Esophagus muscularis mucosa (tissue), 4 donors: ENCODE measurements around the gene TEX101. TPM values are rescaled to one million over a fixed set of nuclear protein-coding genes. Genes with fewer than 3 reads are reported as not detected.
"Not testable (repeated sequence)": the region's sequence is repeated elsewhere in the genome, so short reads cannot be mapped to it uniquely, and the experiment has no call there.

ENCODE experiments used
- DNase-seq: peaks from one replicate; pipeline ENCODE4 v3.0.0-alpha.2; 2017; ENCODE audit errors: extremely low spot score
- H3K27ac ChIP-seq, 4 donors: fragments of 200-600 bp; sonication (generic); replicated peaks in 1 of 4; 1 replicate in 3 of 4; 2 replicates in 1 of 4; pipeline ENCODE4 v1.5.1; 2016 to 2019; ENCODE audit warnings: mild to moderate bottlenecking in 1 of 4
- H3K27me3 ChIP-seq, 4 donors: fragments of 200-600 bp; sonication (generic); one replicate each; pipeline versions ENCODE4 v1.5.1 to v1.6.0; 2016 to 2019
- H3K36me3 ChIP-seq, 4 donors: fragments of 200-600 bp; sonication (generic); one replicate each; pipeline ENCODE4 v1.5.1; 2016 to 2019
- H3K4me1 ChIP-seq, 4 donors: fragments of 200-600 bp; sonication (generic); one replicate each; pipeline ENCODE4 v1.5.1; 2016 to 2019
- H3K4me3 ChIP-seq, 4 donors: fragments of 200-600 bp; sonication (generic); 1 replicate in 2 of 4; 2 replicates in 2 of 4; pipeline ENCODE4 v1.5.1; 2016 to 2019; ENCODE audit warnings: mild to moderate bottlenecking in 4 of 4, moderate library complexity in 1 of 4
- H3K9me3 ChIP-seq, 4 donors: fragments of 200-600 bp; sonication (generic); 1 replicate in 3 of 4; 2 replicates in 1 of 4; pipeline ENCODE4 v1.5.1; 2016 to 2019
- CTCF ChIP-seq, 3 experiments: fragments of 200-600 bp in 2 of 3; fragments of 450-650 bp in 1 of 3; sonication (generic) in 2 of 3; IDR thresholded peaks; one replicate each; pipeline ENCODE4 v1.5.1; 2017 to 2019; ENCODE audit warnings: antibody characterized with exemption in 3 of 3, mild to moderate bottlenecking in 2 of 3, moderate library complexity in 1 of 3
- EP300 ChIP-seq: sonication (generic); formaldehyde crosslinking; IDR thresholded peaks from one replicate; pipeline ENCODE4 v1.6.1; 2017; ENCODE audit warnings: antibody characterized with exemption
- POLR2A ChIP-seq: fragments of 450-650 bp; IDR thresholded peaks from one replicate; pipeline ENCODE4 v1.6.1; 2017; ENCODE audit warnings: antibody characterized with exemption, moderate library complexity, mild to moderate bottlenecking, low read depth
- POLR2AphosphoS5 ChIP-seq, 2 donors: sonication (generic); formaldehyde crosslinking; IDR thresholded peaks; one replicate each; pipeline ENCODE4 v1.6.1; 2017; ENCODE audit warnings: antibody characterized with exemption in 2 of 2
- WGBS: methylation state at CpG from one replicate; pipeline ENCODE4 v1.1.5; 2018; 5-methylcytosine and 5-hydroxymethylcytosine counted together
- intact Hi-C: fragments of 100-400 bp; cut with DNase I; formaldehyde crosslinking; loops from one replicate; pipeline ENCODE4 v1.15.1; 2023
- total RNA-seq, 4 donors: library from RNA; depleted of rRNA; stranded (reverse); fragments of >200 nt; gene quantifications; one replicate each; pipeline versions ENCODE4 v1.1.0 to v1.2.1, GENCODE V29; 2016

Gene TEX101
- total RNA-seq, 4 donors from 2014 or later: not detected

GRCh38 chr19:43380008-43380407 lies 34.7 kb upstream of the TEX101 start:
- TF ChIP-seq POLR2A (no peak), POLR2AphosphoS5 (IDR thresholded peaks at IDR 0.05) (no peak), CTCF (IDR thresholded peaks at IDR 0.05) (no peak), EP300 (no peak)
- no peaks in the 10 kb centered on the region for H3K4me1 ChIP-seq
- no peak overlapping the region for H3K4me3 ChIP-seq
- no peak overlapping the region for H3K27ac ChIP-seq
- H3K27me3 ChIP-seq: peaks cover 0 to 28% (median 0%) of the 10 kb centered on the region in 4 donors
- no peaks in the 10 kb centered on the region for H3K36me3 ChIP-seq
- DNase-seq: no peak
- H3K9me3 ChIP-seq: no peaks in the 10 kb centered on the region
- intact Hi-C loops: no loop called here
- 43% methylated on average over 14 of the region's 14 CpGs for WGBS

DNA sequence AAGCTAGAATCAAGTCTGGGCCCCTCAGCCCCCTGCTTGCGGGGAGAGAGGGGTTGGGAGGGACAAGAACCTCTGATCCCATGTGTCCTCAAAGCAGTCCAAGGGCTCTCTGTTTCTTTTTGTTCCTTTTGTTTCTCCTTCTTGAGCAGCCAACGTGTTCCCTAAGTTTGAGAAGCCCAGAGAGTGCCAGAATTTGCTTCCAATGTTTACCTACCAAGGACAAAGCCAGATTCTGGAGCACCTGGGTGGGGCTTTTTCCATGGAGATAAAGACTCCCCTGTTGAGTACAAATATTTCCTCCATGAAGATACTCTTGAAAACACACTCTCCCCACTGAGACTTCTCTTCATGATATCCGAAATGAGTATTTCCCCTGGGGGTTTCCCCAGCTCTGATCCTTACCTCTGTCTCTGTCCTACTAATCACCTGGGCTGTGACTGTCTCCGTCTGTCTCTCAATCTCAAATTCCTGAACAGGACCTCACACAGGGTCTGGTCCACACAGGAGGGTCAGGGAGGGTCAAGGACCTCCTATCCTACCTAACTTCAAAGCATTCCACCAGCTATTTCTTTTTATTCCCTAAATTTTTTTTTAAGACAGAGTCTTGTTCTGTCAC lies 33.8 kb upstream of the TEX101 start:
- DNase-seq: no peak
- H3K4me1 ChIP-seq: no peaks in the 10 kb centered on the region
- peaks cover 0 to 3% (median 0%) of the 10 kb centered on the region in 4 donors for H3K9me3 ChIP-seq
- no peak overlapping the region for H3K27ac ChIP-seq
- 78% methylated on average over 4 of the region's 4 CpGs for WGBS
- no peak overlapping the region for H3K4me3 ChIP-seq
- intact Hi-C loops: no loop called here
- TF ChIP-seq EP300: no peak
- TF ChIP-seq POLR2AphosphoS5 (IDR thresholded peaks at IDR 0.05): no peak
- no peak for TF ChIP-seq CTCF (IDR thresholded peaks at IDR 0.05)
- no peak for TF ChIP-seq POLR2A
- peaks cover 0 to 28% (median 0%) of the 10 kb centered on the region in 4 donors for H3K27me3 ChIP-seq
- no peaks in the 10 kb centered on the region for H3K36me3 ChIP-seq

- H3K4me3 ChIP-seq, H3K4me1 ChIP-seq, H3K9me3 ChIP-seq, DNase-seq, intact Hi-C loops, H3K27ac ChIP-seq, H3K36me3 ChIP-seq: not testable (repeated sequence)
- peaks cover 0 to 28% (median 0%) of the 10 kb centered on the region in 4 donors for H3K27me3 ChIP-seq
- WGBS: 74% methylated on average over 11 of the region's 12 CpGs
These were observed 32.0 kb upstream of the TEX101 start for GRCh38 chr19:43382586-43383216.

GRCh38 chr19:43383254-43383653 lies 31.4 kb upstream of the TEX101 start:
- H3K36me3 ChIP-seq, H3K9me3 ChIP-seq, H3K27ac ChIP-seq, intact Hi-C loops, H3K4me3 ChIP-seq, DNase-seq, H3K4me1 ChIP-seq: not testable (repeated sequence)
- H3K27me3 ChIP-seq: peaks cover 0 to 28% (median 0%) of the 10 kb centered on the region in 4 donors
- 83% methylated on average over 7 of the region's 7 CpGs for WGBS

GRCh38 chr19:43383759-43384158 lies 30.9 kb upstream of the TEX101 start:
- H3K9me3 ChIP-seq, intact Hi-C loops, H3K4me3 ChIP-seq, H3K27ac ChIP-seq, H3K4me1 ChIP-seq, H3K36me3 ChIP-seq, DNase-seq: not testable (repeated sequence)
- peaks cover 0 to 28% (median 0%) of the 10 kb centered on the region in 4 donors for H3K27me3 ChIP-seq
- 68% methylated on average over 3 of the region's 3 CpGs for WGBS

GRCh38 chr19:43390903-43391551 lies 23.7 kb upstream of the TEX101 start:
- WGBS: 73% methylated on average over 11 of the region's 11 CpGs
- H3K9me3 ChIP-seq, H3K4me3 ChIP-seq, H3K27ac ChIP-seq, H3K36me3 ChIP-seq, intact Hi-C loops, H3K4me1 ChIP-seq, DNase-seq: not testable (repeated sequence)
- H3K27me3 ChIP-seq: peaks cover 0 to 25% (median 0%) of the 10 kb centered on the region in 4 donors

DNA sequence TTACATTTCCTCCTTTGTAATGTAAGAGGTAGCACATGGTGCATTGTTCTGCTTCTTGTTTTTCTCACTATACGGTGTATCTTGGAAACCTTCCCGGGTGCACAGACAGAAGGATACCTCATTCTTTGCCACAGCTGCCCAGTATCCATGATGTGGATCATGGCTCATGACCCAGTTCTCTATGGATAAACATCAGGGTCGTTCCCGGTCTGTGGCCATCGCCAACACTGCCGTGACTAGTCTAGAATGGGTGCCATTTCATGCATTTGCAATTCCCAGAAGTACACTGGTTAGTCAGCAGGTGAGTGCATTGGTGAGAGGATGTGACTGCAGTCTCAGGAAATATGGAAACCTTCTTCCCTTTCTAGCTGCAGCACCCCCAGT lies 23.1 kb upstream of the TEX101 start:
- DNase-seq, H3K9me3 ChIP-seq, H3K4me3 ChIP-seq, H3K4me1 ChIP-seq, H3K27ac ChIP-seq, intact Hi-C loops, H3K36me3 ChIP-seq: not testable (repeated sequence)
- WGBS: 77% methylated on average over 6 of the region's 6 CpGs
- peaks cover 0 to 25% (median 0%) of the 10 kb centered on the region in 4 donors for H3K27me3 ChIP-seq

GRCh38 chr19:43393501-43393900 lies 21.2 kb upstream of the TEX101 start:
- H3K4me3 ChIP-seq: not testable (repeated sequence)

More at GRCh38 chr19:43393501-43393900, 21.2 kb upstream of the TEX101 start:
- H3K36me3 ChIP-seq, H3K9me3 ChIP-seq, DNase-seq, H3K27ac ChIP-seq, intact Hi-C loops, H3K4me1 ChIP-seq: not testable (repeated sequence)
- no CpG with 5 or more reads among the region's 3 CpGs for WGBS
- H3K27me3 ChIP-seq: peaks cover 0 to 25% (median 0%) of the 10 kb centered on the region in 4 donors
